DOHH2 (cell line): Measurements from ENCODE around the gene CABYR.

Experiments
- CTCF ChIP-seq: fragments of 200-600 bp; sonication (generic); IDR thresholded peaks from one replicate; pipeline ENCODE4 v1.5.1; 2014; ENCODE audit warnings: antibody characterized with exemption, mild to moderate bottlenecking, low read depth, low read length; ENCODE audit not compliant: poor library complexity, severe bottlenecking
- EZH2phosphoT487 ChIP-seq: fragments of 200-600 bp; sonication (generic); IDR thresholded peaks from 2 replicates; pipeline ENCODE4 v1.6.1; 2017; ENCODE audit warnings: borderline replicate concordance, mild to moderate bottlenecking, antibody characterized with exemption, low read length, moderate library complexity, mixed read lengths

GRCh38 chr18:24104486-24104885 lies 34.4 kb upstream of the CABYR start:
- TF ChIP-seq EZH2phosphoT487 (no peak), CTCF (no peak)
